HL-60 (cell line): ENCODE measurements around the gene TET2.
A peak's percentile ranks its signal among the peaks of the same experiment; 100 is the strongest.

Experiments
- DNase-seq, 2 experiments: peaks; one replicate each; pipeline ENCODE4 v3.0.0-alpha.2; 2010 to 2020; ENCODE audit warnings: low read depth in 1 of 2, low spot score in 1 of 2
- H3K27ac ChIP-seq: fragments of 250-450 bp; sonication (Bioruptor Pico); replicated peaks from 2 replicates; pipeline ENCODE4 v1.5.1; 2020; ENCODE audit warnings: mild to moderate bottlenecking, moderate library complexity
- H3K27me3 ChIP-seq: fragments of 250-450 bp; sonication (Bioruptor Pico); 2 replicates; pipeline ENCODE4 v1.5.1; 2021; ENCODE audit warnings: mild to moderate bottlenecking, moderate library complexity; ENCODE audit not compliant: insufficient read depth, poor library complexity, severe bottlenecking
- H3K4me3 ChIP-seq: replicated peaks from 2 replicates; pipeline ENCODE4 v1.5.1; 2011; ENCODE audit warnings: mild to moderate bottlenecking, control low read depth, low read length; ENCODE audit not compliant: insufficient read depth
- CTCF ChIP-seq: IDR thresholded peaks from one replicate; pipeline ENCODE4 v1.5.1; 2011; ENCODE audit warnings: low read length, control low read depth, inconsistent platforms; ENCODE audit not compliant: insufficient read depth
- GABPA ChIP-seq: IDR thresholded peaks from 2 replicates; pipeline ENCODE4 v1.6.1; 2012; ENCODE audit warnings: low read depth
- POLR2AphosphoS5 ChIP-seq: IDR thresholded peaks from 2 replicates; pipeline ENCODE4 v1.6.1; 2012; ENCODE audit warnings: low read depth
- REST ChIP-seq: IDR thresholded peaks from 2 replicates; pipeline ENCODE4 v1.6.1; 2012; ENCODE audit warnings: low read depth; ENCODE audit not compliant: insufficient replicate concordance
- SPI1 ChIP-seq: IDR thresholded peaks from 2 replicates; pipeline ENCODE4 v1.6.1; 2012; ENCODE audit warnings: low read depth, mild to moderate bottlenecking, borderline replicate concordance

The TET2 gene

GRCh38 chr4:105158837-105159236 is 12.2 kb downstream of the TET2 start:
- Histone ChIP-seq H3K4me3 (no peak overlapping the region), H3K27me3 (no peaks in the 10 kb centered on the region), H3K27ac (peak overlapping the region; percentile 39; the same call in 1 of the 2 replicates)
- no peak for TF ChIP-seq GABPA
- no peak for DNase-seq

GRCh38 chr4:105162123-105162796 is 15.6 kb downstream of the TET2 start:
- Histone ChIP-seq H3K27ac (no peak overlapping the region), H3K4me3 (no peak overlapping the region), H3K27me3 (no peaks in the 10 kb centered on the region)
- no peak for DNase-seq
- TF ChIP-seq GABPA (no peak), POLR2AphosphoS5 (no peak)

- no peak overlapping the region for H3K27ac ChIP-seq
- no peaks in the 10 kb centered on the region for H3K27me3 ChIP-seq
- no peak for TF ChIP-seq POLR2AphosphoS5
- no peak for TF ChIP-seq CTCF
- TF ChIP-seq REST = no peak
- no peak for TF ChIP-seq GABPA
- TF ChIP-seq SPI1 = no peak
- no peak for DNase-seq
- H3K4me3 ChIP-seq = no peak overlapping the region
Observed at GRCh38 chr4:105164548-105164947, 17.9 kb downstream of the TET2 start.

- Histone ChIP-seq H3K27ac (no peak overlapping the region), H3K27me3 (no peaks in the 10 kb centered on the region), H3K4me3 (no peak overlapping the region)
- DNase-seq = no peak
- TF ChIP-seq SPI1 = 0 out of 2 replicates have a peak, but pooled peaks have one; percentile 15
- TF ChIP-seq GABPA = no peak
Observed at GRCh38 chr4:105166066-105166465, 19.4 kb downstream of the TET2 start.

GRCh38 chr4:105170711-105171110 is 24.0 kb downstream of the TET2 start:
- no peaks in the 10 kb centered on the region for H3K27me3 ChIP-seq
- H3K27ac ChIP-seq = no peak overlapping the region
- DNase-seq = peak in 1 of 2 experiments; percentile 47
- H3K4me3 ChIP-seq = no peak overlapping the region
- TF ChIP-seq REST = no peak

- no peak for TF ChIP-seq GABPA
- TF ChIP-seq CTCF = no peak
- Histone ChIP-seq H3K4me3 (no peak overlapping the region), H3K27me3 (no peaks in the 10 kb centered on the region), H3K27ac (no peak overlapping the region)
- no peak for DNase-seq
Observed at GRCh38 chr4:105171912-105172311, 25.2 kb downstream of the TET2 start.
